Measurements from ENCODE around the gene CDK6.

Gene CDK6

GRCh38 chr7:92833766-92834506, 2.4 kb downstream of the CDK6 start:
- Histone ChIP-seq H3K9me3 (ENCODE audit: severe bottlenecking) (no peaks in the 10 kb centered on the region), H3K4me1 (ENCODE audit: insufficient read depth, poor library complexity, severe bottlenecking) (peaks cover 42% of the 10 kb centered on the region), H3K27ac (ENCODE audit: poor library complexity, severe bottlenecking) (peak overlapping the region; percentile 90), H3K36me3 (ENCODE audit: low read depth) (peaks cover 39% of the 10 kb centered on the region), H3K4me3 (ENCODE audit: severe bottlenecking) (peak overlapping the region; percentile 85), H3K27me3 (ENCODE audit: insufficient read depth, poor library complexity, severe bottlenecking) (no peaks in the 10 kb centered on the region)
- ATAC-seq (ENCODE audit: low read depth) (peak; percentile 49), DNase-seq (ENCODE audit: low spot score) (peak; percentile 81)
- TF ChIP-seq, protein P1, sequence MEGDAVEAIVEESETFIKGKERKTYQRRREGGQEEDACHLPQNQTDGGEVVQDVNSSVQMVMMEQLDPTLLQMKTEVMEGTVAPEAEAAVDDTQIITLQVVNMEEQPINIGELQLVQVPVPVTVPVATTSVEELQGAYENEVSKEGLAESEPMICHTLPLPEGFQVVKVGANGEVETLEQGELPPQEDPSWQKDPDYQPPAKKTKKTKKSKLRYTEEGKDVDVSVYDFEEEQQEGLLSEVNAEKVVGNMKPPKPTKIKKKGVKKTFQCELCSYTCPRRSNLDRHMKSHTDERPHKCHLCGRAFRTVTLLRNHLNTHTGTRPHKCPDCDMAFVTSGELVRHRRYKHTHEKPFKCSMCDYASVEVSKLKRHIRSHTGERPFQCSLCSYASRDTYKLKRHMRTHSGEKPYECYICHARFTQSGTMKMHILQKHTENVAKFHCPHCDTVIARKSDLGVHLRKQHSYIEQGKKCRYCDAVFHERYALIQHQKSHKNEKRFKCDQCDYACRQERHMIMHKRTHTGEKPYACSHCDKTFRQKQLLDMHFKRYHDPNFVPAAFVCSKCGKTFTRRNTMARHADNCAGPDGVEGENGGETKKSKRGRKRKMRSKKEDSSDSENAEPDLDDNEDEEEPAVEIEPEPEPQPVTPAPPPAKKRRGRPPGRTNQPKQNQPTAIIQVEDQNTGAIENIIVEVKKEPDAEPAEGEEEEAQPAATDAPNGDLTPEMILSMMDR (IDR thresholded peaks at IDR 0.05; ENCODE audit: poor library complexity, severe bottlenecking) = no peak

GRCh38 chr7:92833024-92833765, 3.2 kb downstream of the CDK6 start:
- peak; percentile 57 for ATAC-seq (ENCODE audit: low read depth)
- TF ChIP-seq, protein P1 (IDR thresholded peaks at IDR 0.05; ENCODE audit: poor library complexity, severe bottlenecking) = peak; percentile 88
- peak overlapping the region; percentile 90 for H3K27ac ChIP-seq (ENCODE audit: poor library complexity, severe bottlenecking)
- DNase-seq (ENCODE audit: low spot score) = peak; percentile 87
- peaks cover 42% of the 10 kb centered on the region for H3K4me1 ChIP-seq (ENCODE audit: insufficient read depth, poor library complexity, severe bottlenecking)
- H3K4me3 ChIP-seq (ENCODE audit: severe bottlenecking) = peak overlapping the region; percentile 85
- peaks cover 46% of the 10 kb centered on the region for H3K36me3 ChIP-seq (ENCODE audit: low read depth)
- no peaks in the 10 kb centered on the region for H3K27me3 ChIP-seq (ENCODE audit: insufficient read depth, poor library complexity, severe bottlenecking)
- H3K9me3 ChIP-seq (ENCODE audit: severe bottlenecking) = no peaks in the 10 kb centered on the region

DNA sequence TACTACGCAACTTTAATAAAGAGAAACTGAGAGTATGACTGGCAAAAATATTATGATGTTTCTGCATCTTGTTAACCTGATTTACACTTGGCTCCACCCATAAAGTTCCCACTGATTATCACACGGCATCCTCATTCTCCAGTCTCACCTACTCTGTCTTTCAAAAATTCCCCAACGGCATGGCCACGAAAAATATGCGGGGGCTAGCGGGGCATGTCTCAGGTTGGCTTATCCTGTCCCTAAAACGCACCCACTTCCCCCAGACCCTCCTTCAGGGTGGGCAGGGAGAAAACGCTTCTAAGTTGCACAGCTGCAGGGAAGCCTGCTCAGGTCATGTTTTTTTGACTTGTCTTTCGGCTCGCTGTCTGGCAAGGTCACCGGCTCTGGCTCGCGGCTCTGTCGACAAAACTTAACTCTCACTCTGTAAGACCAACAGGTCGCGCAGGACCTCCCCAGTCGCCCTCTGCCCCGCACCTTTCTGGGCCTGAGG, 3.8 kb downstream of the CDK6 start:
- peaks cover 42% of the 10 kb centered on the region for H3K4me1 ChIP-seq (ENCODE audit: insufficient read depth, poor library complexity, severe bottlenecking)
- no peak for ATAC-seq (ENCODE audit: low read depth)
- DNase-seq (ENCODE audit: low spot score) = no peak
- TF ChIP-seq, protein P1 (IDR thresholded peaks at IDR 0.05; ENCODE audit: poor library complexity, severe bottlenecking) = no peak
- peaks cover 53% of the 10 kb centered on the region for H3K36me3 ChIP-seq (ENCODE audit: low read depth)
- peak overlapping the region; percentile 90 for H3K27ac ChIP-seq (ENCODE audit: poor library complexity, severe bottlenecking)
- H3K27me3 ChIP-seq (ENCODE audit: insufficient read depth, poor library complexity, severe bottlenecking) = no peaks in the 10 kb centered on the region
- no peaks in the 10 kb centered on the region for H3K9me3 ChIP-seq (ENCODE audit: severe bottlenecking)
- peak overlapping the region; percentile 85 for H3K4me3 ChIP-seq (ENCODE audit: severe bottlenecking)

- Histone ChIP-seq H3K4me3 (ENCODE audit: severe bottlenecking) (peak overlapping the region; percentile 85), H3K4me1 (ENCODE audit: insufficient read depth, poor library complexity, severe bottlenecking) (peaks cover 41% of the 10 kb centered on the region), H3K9me3 (ENCODE audit: severe bottlenecking) (no peaks in the 10 kb centered on the region), H3K27ac (ENCODE audit: poor library complexity, severe bottlenecking) (peak overlapping the region; percentile 90), H3K36me3 (ENCODE audit: low read depth) (peaks cover 57% of the 10 kb centered on the region), H3K27me3 (ENCODE audit: insufficient read depth, poor library complexity, severe bottlenecking) (no peaks in the 10 kb centered on the region)
- peak; percentile 47 for DNase-seq (ENCODE audit: low spot score)
- TF ChIP-seq, protein P1 (IDR thresholded peaks at IDR 0.05; ENCODE audit: poor library complexity, severe bottlenecking) = no peak
- ATAC-seq (ENCODE audit: low read depth) = peak; percentile 26; the same call in 2 of the 3 replicates
Measured at GRCh38 chr7:92831716-92832533, 4.4 kb downstream of the CDK6 start.
